ENCODE data around the gene NPHP3. TPM values are rescaled to one million over a fixed set of nuclear protein-coding genes. Genes with fewer than 3 reads are reported as not detected.

NPHP3 gene
- total and polyA plus RNA-seq, 2 of the 4 experiments (the other 2 are of a cell fraction), result 19.9 to 21.3 TPM

GRCh38 chr3:132723024-132723950 lies 1.1 kb upstream of the NPHP3 start:
- no peaks in the 10 kb centered on the region for H3K9me3 ChIP-seq (ENCODE audit: control insufficient read depth, insufficient read depth, low read length)
- H3K18ac ChIP-seq (ENCODE audit: low read depth, low read length), result peak overlapping the region; percentile 77
- peak overlapping the region; percentile 13; the same call in 1 of the 2 replicates for H2AK5ac ChIP-seq (ENCODE audit: low read depth, low read length)
- dilution Hi-C loops (cut with HindIII; ENCODE audit: low sequenced_read_pairs, unreplicated experiment), result no loop called here
- H3K56ac ChIP-seq (ENCODE audit: extremely low read depth, insufficient read depth, low read length), result peak overlapping the region; percentile 81
- H2BK120ac ChIP-seq (ENCODE audit: low read depth, low read length), result peak overlapping the region; percentile 90
- H4K5ac ChIP-seq (ENCODE audit: low read depth, low read length), result peak overlapping the region; percentile 92
- H2AK9ac ChIP-seq (replicated peaks; ENCODE audit: low read depth, low read length, poor library complexity), result peak overlapping the region; percentile 66
- H4K91ac ChIP-seq (ENCODE audit: insufficient read depth, low read depth, low read length), result peak overlapping the region; percentile 82
- H3K9me1 ChIP-seq (ENCODE audit: insufficient read depth, low read length), result peaks cover 8% of the 10 kb centered on the region
- WGBS, 2 experiments (ENCODE audit: extremely low coverage in 2 of 2, insufficient read length in 1 of 2), result 100% methylated on average over 1 of the region's 19 CpGs; no CpG with 5 or more reads in 1 of the 2 experiments
- intact Hi-C loops (cut with micrococcal nuclease), result loop anchor here (2.0 kb wide), 1 partner anchor 850 kb away; the partner anchor contains the start of gene CDV3
- peak overlapping the region; percentile 69; the same call in 1 of the 3 replicates for H2BK15ac ChIP-seq (ENCODE audit: low read depth, low read length)
- no peak for TF ChIP-seq BHLHE40 (IDR thresholded peaks at IDR 0.05; ENCODE audit: low read depth, low read length)
- TF ChIP-seq SMC3 (IDR thresholded peaks at IDR 0.05; ENCODE audit: low read depth, low read length), result no peak
- no peak for TF ChIP-seq RAD21 (IDR thresholded peaks at IDR 0.05; ENCODE audit: low read length)
- peak; percentile 25; the same call in 1 of the 2 replicates for TF ChIP-seq MXI1 (IDR thresholded peaks at IDR 0.05; ENCODE audit: borderline replicate concordance, low read depth, low read length)
- TF ChIP-seq CHD1 (IDR thresholded peaks at IDR 0.05; ENCODE audit: low read depth, low read length), result no peak
- no peak for TF ChIP-seq MAZ (IDR thresholded peaks at IDR 0.05; ENCODE audit: borderline replicate concordance, low read depth, low read length)
- no peak for TF ChIP-seq POLR2A (IDR thresholded peaks at IDR 0.05; ENCODE audit: low read depth, low read length)
- TF ChIP-seq CEBPB (IDR thresholded peaks at IDR 0.05; ENCODE audit: low read depth, low read length), result peak; percentile 71
- H4K8ac ChIP-seq (ENCODE audit: low read depth in 2 of 2, low read length in 2 of 2), result peak overlapping the region; percentile 18 to 81
- H4K20me1 ChIP-seq (ENCODE audit: insufficient read depth, low read length), result peaks cover 8% of the 10 kb centered on the region; the same call in 1 of the 2 replicates
- POLR2A ChIA-PET (ENCODE audit: unreplicated experiment), result no interaction called here
- DNase-seq (peak; percentile 28), ATAC-seq (ENCODE audit: low read depth) (peak; percentile 35)
- H3K27ac ChIP-seq (ENCODE audit: insufficient read depth, low read length), result peak overlapping the region; percentile 86
- H3K9ac ChIP-seq (ENCODE audit: low read depth, low read length), result peak overlapping the region; percentile 67
- H2BK5ac ChIP-seq (ENCODE audit: low read depth, low read length, poor library complexity, severe bottlenecking), result peak overlapping the region; percentile 81
- in situ Hi-C loops (cut with MboI; ENCODE audit: low sequenced_read_pairs), result loop anchor here (25.0 kb wide), 1 partner anchor 889 kb away; no protein-coding TSS in a partner anchor
- H3K4me1 ChIP-seq (ENCODE audit: control insufficient read depth, insufficient read depth, low read length), result peaks cover 7% of the 10 kb centered on the region
- H3K23ac ChIP-seq (ENCODE audit: low read depth, low read length), result peak overlapping the region; percentile 91
- H2BK20ac ChIP-seq (ENCODE audit: low read depth, low read length), result peak overlapping the region; percentile 33
- H3K4ac ChIP-seq (ENCODE audit: low read depth, low read length), result peak overlapping the region; percentile 92
- CTCF ChIA-PET, result no interaction called here
- peak overlapping the region; percentile 67 for H3K4me3 ChIP-seq (ENCODE audit: insufficient read depth, low read depth, low read length)
- H3K36me3 ChIP-seq (ENCODE audit: control insufficient read depth, insufficient read depth, low read length), result peaks cover 4% of the 10 kb centered on the region
- peak overlapping the region; percentile 97 for H2AFZ ChIP-seq (replicated peaks; ENCODE audit: low read length, poor library complexity)
- peaks cover 3 to 31% of the 10 kb centered on the region in 2 experiments for H3K79me1 ChIP-seq (ENCODE audit: low read depth in 1 of 2, low read length in 2 of 2)
- peak overlapping the region; percentile 55 for H3K4me2 ChIP-seq (ENCODE audit: low read depth, low read length)
- no TSS peak for BruUV-seq (replicated peaks)
- peaks cover 1% of the 10 kb centered on the region; the same call in 1 of the 2 replicates for H3K27me3 ChIP-seq (ENCODE audit: control insufficient read depth, insufficient read depth, low read length)
- peak overlapping the region; percentile 51 for H3K14ac ChIP-seq (replicated peaks; ENCODE audit: low read depth, low read length)
